GM12878 (cell line): ENCODE data around the gene SLC2A5. TPM values are rescaled to one million over a fixed set of nuclear protein-coding genes. Genes with fewer than 3 reads are reported as not detected.

Experiments used
- FOXM1 ChIP-seq: IDR thresholded peaks from 2 replicates; pipeline ENCODE4 v1.6.1; 2012; ENCODE audit warnings: low read depth, mild to moderate bottlenecking, inconsistent platforms, low read length, moderate library complexity
- IKZF1 ChIP-seq: fragments of 450-650 bp; conservative IDR thresholded peaks from 2 replicates; pipeline ENCODE4 v1.6.1; 2017; ENCODE audit warnings: antibody characterized with exemption, mild to moderate bottlenecking
- IKZF2 ChIP-seq, 2 experiments: fragments of 450-650 bp; IDR thresholded peaks; 2 replicates each; pipeline ENCODE4 v1.6.1; 2017; ENCODE audit warnings: mild to moderate bottlenecking in 2 of 2, moderate library complexity in 2 of 2
- IRF4 ChIP-seq: IDR thresholded peaks from 2 replicates; pipeline ENCODE4 v1.6.1; 2011; ENCODE audit warnings: low read depth, low read length
- LARP7 ChIP-seq: fragments of 450-650 bp; IDR thresholded peaks from 2 replicates; pipeline ENCODE4 v1.6.1; 2017; ENCODE audit warnings: mild to moderate bottlenecking
- MEF2B ChIP-seq: fragments of 450-650 bp; IDR thresholded peaks from 2 replicates; pipeline ENCODE4 v1.6.1; 2018; ENCODE audit warnings: mild to moderate bottlenecking, moderate library complexity; ENCODE audit not compliant: partially characterized antibody, poor library complexity, severe bottlenecking
- MYB ChIP-seq: fragments of 150-350 bp; IDR thresholded peaks from 2 replicates; pipeline ENCODE4 v1.6.1; 2014; ENCODE audit warnings: mild to moderate bottlenecking, low read depth, low read length, borderline replicate concordance
- NR2C1 ChIP-seq: fragments of 450-650 bp; IDR thresholded peaks from 2 replicates; pipeline ENCODE4 v1.6.1; 2017; ENCODE audit warnings: antibody characterized with exemption, mild to moderate bottlenecking, moderate library complexity
- NR2C2 ChIP-seq: IDR thresholded peaks from 2 replicates; pipeline ENCODE4 v1.6.1; 2011; ENCODE audit warnings: borderline replicate concordance, low read depth; ENCODE audit not compliant: control insufficient read depth, insufficient read length
- RB1 ChIP-seq: fragments of 450-650 bp; formaldehyde crosslinking; IDR thresholded peaks from 2 replicates; pipeline ENCODE4 v1.6.1; 2017; ENCODE audit warnings: mild to moderate bottlenecking, borderline replicate concordance
- RUNX3 ChIP-seq: IDR thresholded peaks from 2 replicates; pipeline ENCODE4 v1.6.1; 2012; ENCODE audit warnings: low read length, inconsistent platforms
- SMARCA5 ChIP-seq: fragments of 450-650 bp; IDR thresholded peaks from 2 replicates; pipeline ENCODE4 v1.6.1; 2017; ENCODE audit warnings: mild to moderate bottlenecking
- SP1 ChIP-seq: IDR thresholded peaks from one replicate; pipeline ENCODE4 v1.6.1; 2011; ENCODE audit warnings: low read depth, low read length
- SRF ChIP-seq, 2 experiments: IDR thresholded peaks; 2 replicates each; pipeline ENCODE4 v1.6.1; 2011; ENCODE audit warnings: low read depth in 2 of 2, low read length in 2 of 2, mild to moderate bottlenecking in 1 of 2, moderate library complexity in 1 of 2
- SUPT20H ChIP-seq: IDR thresholded peaks from 2 replicates; pipeline ENCODE4 v1.6.1; 2011; ENCODE audit warnings: low read depth, mild to moderate bottlenecking, low read length, moderate library complexity, borderline replicate concordance; ENCODE audit not compliant: control insufficient read depth
- YY1 ChIP-seq: IDR thresholded peaks from 2 replicates; pipeline ENCODE4 v1.6.1; 2011; ENCODE audit warnings: low read depth, mild to moderate bottlenecking, low read length
- ZNF24 ChIP-seq: fragments of 450-650 bp; IDR thresholded peaks from 2 replicates; pipeline ENCODE4 v1.6.1; 2017; ENCODE audit warnings: antibody characterized with exemption, mild to moderate bottlenecking
- ZNF274 ChIP-seq: IDR thresholded peaks from one replicate; pipeline ENCODE4 v1.8.0; 2011; ENCODE audit not compliant: insufficient read length, insufficient read depth
- polyA plus RNA-seq, 11 experiments: library from polyadenylated mRNA; depleted of rRNA in 4 of 11; unstranded in 6 of 11; stranded (reverse) in 5 of 11; fragments of >200 nt; fragmentation: Nextera tagmentation in 4 of 11; fragmentation: Illumina TruSeq in 1 of 11; extraction: Ambion mirVana in 4 of 11; extraction: Trizol in 1 of 11; gene quantifications; 1 replicate in 1 of 11; 2 replicates in 10 of 11; pipeline versions ENCODE4 v1.2.1 to v1.2.3, GENCODE V29; 2011 to 2016; ENCODE audit warnings: inconsistent platforms in 2 of 11, missing spikeins in 2 of 11, low read depth in 1 of 11
- total RNA-seq, 4 experiments: library from RNA; depleted of rRNA in 3 of 4; stranded (reverse); fragments of >200 nt in 3 of 4; fragmentation: Illumina TruSeq in 1 of 4; extraction: Trizol in 1 of 4; gene quantifications; 2 replicates each; pipeline versions ENCODE4 v1.2.1 to v1.2.3, GENCODE V29; 2013 to 2021
- TF ChIP-seq, protein P1 (sequence below): fragments of 450-650 bp; IDR thresholded peaks from 2 replicates; pipeline ENCODE4 v1.6.1; 2017; ENCODE audit warnings: antibody characterized with exemption, mild to moderate bottlenecking, moderate library complexity

Gene SLC2A5
- total and polyA plus RNA-seq, 10 of the 15 experiments (the other 5 are each of a cell fraction or from before 2014, with no cell fraction given), result 4.5 to 76.6 (median 23.9) TPM

DNA sequence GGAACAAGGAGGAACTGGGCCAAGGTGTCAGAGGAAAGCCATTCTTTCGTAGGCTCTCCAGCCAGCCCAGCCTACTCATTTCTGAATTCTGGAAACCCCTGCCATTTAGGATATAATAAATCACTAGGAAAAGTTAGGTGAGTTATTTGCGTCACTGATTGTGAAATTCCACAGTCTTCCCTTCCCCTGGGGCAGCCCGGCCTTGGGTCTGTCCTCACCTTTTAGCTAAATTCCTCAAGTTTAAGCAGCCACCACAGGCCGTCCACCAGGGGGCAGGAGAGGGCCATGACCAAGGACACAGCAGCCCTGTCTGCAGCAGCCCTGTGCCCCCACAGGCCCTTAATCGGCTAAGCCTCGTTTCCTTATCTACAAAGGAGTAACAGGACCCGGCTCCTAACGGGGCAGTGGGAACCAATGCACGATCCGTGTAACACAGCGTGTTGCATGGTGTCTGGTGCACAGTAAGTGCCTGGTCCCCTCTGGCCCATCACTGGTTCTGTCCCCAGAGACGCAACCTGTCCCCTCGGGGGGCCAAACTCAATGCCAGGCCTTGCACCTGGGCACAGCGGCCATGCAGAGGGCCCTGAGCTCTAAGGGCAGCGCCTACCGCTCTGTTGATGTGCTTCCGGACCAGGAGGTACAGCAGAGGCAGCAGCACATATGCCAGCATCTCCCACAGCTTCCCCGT is 41.4 kb upstream of the SLC2A5 start (continued):
- TF ChIP-seq ZNF274, result no peak
- peak; percentile 74 for TF ChIP-seq YY1
- no peak for TF ChIP-seq SUPT20H
- peak; percentile 47; the same call in 1 of the 2 replicates for TF ChIP-seq RB1
- peak; percentile 51; the same call in 1 of the 2 replicates for TF ChIP-seq IRF4
- 0 out of 2 replicates have a peak, but pooled peaks have one; percentile 28 for TF ChIP-seq MYB
- TF ChIP-seq, protein P1, sequence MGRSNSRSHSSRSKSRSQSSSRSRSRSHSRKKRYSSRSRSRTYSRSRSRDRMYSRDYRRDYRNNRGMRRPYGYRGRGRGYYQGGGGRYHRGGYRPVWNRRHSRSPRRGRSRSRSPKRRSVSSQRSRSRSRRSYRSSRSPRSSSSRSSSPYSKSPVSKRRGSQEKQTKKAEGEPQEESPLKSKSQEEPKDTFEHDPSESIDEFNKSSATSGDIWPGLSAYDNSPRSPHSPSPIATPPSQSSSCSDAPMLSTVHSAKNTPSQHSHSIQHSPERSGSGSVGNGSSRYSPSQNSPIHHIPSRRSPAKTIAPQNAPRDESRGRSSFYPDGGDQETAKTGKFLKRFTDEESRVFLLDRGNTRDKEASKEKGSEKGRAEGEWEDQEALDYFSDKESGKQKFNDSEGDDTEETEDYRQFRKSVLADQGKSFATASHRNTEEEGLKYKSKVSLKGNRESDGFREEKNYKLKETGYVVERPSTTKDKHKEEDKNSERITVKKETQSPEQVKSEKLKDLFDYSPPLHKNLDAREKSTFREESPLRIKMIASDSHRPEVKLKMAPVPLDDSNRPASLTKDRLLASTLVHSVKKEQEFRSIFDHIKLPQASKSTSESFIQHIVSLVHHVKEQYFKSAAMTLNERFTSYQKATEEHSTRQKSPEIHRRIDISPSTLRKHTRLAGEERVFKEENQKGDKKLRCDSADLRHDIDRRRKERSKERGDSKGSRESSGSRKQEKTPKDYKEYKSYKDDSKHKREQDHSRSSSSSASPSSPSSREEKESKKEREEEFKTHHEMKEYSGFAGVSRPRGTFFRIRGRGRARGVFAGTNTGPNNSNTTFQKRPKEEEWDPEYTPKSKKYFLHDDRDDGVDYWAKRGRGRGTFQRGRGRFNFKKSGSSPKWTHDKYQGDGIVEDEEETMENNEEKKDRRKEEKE, result no peak
- TF ChIP-seq IKZF2 (IDR thresholded peaks at IDR 0.05), result 0 out of 4 replicates have a peak, but pooled peaks of 1 of the 2 experiments have one; percentile 14
- no peak for TF ChIP-seq NR2C2
- TF ChIP-seq IKZF1, result peak; percentile 33; the same call in 1 of the 2 replicates
- peak; percentile 52; the same call in 1 of the 2 replicates for TF ChIP-seq SMARCA5
- peak; percentile 12 for TF ChIP-seq SP1
- peak; percentile 67; the same call in 1 of the 2 replicates for TF ChIP-seq LARP7
- no peak for TF ChIP-seq ZNF24
- peak; percentile 54; the same call in 1 of the 2 replicates for TF ChIP-seq RUNX3
- no peak for TF ChIP-seq NR2C1
- peak; percentile 47 for TF ChIP-seq MEF2B
- peak; percentile 40; the same call in 1 of the 2 replicates for TF ChIP-seq FOXM1
- TF ChIP-seq SRF (IDR thresholded peaks at IDR 0.05; ENCODE audit: low read depth in 2 of 2, low read length in 2 of 2), result no peak
